GM21381 (cell line): ENCODE data around the gene SUPT3H.

Experiments
- ATAC-seq: cut with Tn5 transposase; IDR thresholded peaks from one replicate; pipeline ENCODE4 v1.9.1; 2021; ENCODE audit warnings: mild to moderate bottlenecking, moderate library complexity; ENCODE audit not compliant: unreplicated experiment

Gene SUPT3H

DNA sequence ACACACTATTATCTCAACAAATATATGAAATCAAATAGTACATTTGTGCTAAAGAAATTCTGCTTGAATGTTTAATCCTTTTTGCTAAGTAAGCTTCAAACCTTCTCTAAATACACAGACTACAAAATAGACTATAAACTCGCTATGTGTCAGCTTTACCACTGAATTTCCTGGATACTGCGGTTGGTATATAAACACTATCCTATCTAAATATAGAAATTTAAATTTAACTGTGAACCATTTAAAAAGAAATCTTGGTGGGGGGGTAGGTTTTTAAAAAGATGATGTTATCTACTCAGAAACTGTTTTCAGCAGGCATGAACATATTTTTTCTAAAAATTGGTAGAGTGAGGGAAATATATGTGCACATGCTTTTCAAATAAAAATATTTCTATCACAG, 356.1 kb downstream of the SUPT3H start:
- ATAC-seq = no peak

DNA sequence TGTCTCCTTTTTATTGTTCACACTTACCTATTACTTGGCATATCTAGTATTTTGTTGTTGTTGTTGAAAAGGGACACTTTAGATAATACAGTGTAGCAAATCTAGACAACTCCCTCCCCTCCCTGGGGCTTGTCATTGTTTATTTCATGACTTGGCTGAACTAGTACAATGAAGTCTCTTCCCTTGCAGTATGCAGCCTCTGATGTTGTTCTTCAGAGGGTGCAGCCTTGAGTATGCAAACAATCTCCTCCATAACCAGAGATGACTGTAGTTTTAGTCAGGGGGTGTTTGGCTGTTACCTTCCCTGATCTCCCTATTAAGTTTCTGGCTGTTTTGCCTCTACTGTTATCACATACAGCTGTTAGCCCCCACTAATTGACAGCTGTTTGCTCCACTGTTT, 365.0 kb downstream of the SUPT3H start:
- ATAC-seq = no peak

DNA sequence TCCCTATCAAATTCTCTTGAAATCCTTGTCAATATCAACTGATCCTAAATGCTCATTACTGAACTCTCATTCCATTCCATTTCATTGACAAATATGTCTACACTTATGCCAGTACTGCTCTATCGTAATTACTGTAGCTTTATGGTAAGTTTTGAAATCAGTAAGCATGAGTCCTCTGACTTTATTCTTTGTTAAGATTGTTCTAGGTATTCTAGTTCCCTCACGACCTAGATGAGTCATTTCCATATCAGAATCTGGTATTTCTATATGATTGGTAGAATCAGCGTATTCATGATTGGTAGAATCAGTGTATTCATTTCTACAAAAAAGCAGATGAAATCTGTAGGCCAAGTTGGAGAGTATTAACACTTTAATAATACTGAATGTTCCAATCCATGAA, 368.2 kb downstream of the SUPT3H start:
- ATAC-seq = no peak

DNA sequence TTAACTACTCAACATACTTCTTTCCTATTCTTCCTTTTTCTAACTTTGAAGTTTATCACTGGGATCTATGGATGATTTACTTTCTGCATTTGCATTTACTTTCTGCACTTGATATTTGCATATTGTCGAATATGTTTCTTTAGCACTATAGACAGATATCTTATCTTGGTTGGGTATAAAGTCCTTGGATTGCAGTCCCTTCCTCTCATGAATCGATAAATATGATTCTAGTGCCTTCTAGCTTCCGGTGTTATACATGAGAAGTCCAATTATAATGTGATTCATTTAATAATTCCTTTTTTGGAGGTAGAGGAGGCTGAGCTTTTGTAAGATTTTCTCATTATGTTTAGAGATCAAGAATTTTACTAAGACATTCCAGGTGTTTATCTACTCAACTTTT, 370.8 kb downstream of the SUPT3H start:
- no peak for ATAC-seq

DNA sequence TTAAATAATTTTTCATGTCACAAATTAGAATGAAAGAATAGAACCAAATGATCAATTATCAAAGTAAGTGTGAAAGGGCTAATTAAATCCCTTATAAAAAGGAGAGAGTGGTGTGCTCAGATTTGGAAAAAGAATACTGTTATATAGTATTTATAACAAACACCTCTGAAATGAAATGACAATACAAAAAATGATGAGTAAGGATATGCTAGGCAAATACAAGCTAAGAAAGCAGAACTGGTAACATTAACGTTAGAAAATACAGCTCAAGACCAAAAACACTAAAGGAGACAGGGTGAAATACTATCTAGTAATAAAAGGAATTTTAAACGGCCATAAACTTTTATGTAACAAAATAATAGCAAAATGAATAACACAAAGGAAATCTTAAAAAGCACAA, 373.8 kb downstream of the SUPT3H start:
- ATAC-seq = no peak

DNA sequence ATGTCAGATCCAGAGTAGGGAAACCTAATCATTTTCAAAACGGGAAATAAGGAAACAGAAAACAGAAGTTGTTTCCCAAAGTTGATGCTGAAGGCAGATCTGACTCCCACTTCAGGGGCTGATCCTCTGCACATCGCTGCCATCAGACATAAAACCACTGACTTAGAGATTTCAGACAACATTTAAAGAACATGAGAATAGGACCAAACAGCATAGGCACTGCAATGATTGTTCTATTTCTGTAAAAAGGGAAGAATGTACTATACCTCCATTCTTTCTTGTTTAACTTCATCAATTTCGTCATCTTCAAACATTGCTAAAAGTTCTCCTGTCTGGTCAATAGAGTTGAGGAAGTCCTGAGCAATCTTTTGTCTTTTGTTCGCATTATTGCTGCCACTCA, 374.3 kb downstream of the SUPT3H start:
- no peak for ATAC-seq

DNA sequence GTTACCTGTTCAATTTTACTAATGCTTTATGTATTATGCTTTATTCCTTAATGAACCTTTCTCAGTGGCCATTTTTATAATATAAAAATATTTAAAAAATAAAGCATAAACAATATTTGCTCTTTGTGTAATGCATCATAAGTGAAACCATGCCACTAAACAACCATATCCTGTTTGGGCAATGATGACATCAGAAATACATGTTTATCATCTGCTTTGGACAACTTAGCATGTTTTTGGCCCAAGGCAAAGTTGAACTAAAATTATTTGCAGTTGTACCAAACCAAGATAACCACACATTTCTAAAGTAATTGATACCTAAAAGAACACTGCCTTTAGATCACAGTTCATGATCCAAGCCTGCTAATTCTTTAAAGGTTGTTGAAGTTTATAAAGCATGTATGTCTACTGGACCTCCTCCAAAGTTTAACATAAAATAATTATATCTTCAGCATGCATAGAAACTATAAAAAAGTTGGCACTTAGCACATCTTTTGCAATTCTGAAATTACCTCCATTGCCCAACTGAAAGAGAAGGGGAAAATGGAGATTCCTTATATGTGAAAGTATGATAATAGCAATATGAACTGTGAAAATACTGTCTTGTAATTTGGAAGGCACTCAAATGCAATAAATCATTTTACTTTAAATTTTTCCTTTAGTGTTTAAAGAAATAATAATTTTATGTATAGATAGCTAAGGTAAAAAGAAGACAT, 375.2 kb downstream of the SUPT3H start:
- no peak for ATAC-seq

DNA sequence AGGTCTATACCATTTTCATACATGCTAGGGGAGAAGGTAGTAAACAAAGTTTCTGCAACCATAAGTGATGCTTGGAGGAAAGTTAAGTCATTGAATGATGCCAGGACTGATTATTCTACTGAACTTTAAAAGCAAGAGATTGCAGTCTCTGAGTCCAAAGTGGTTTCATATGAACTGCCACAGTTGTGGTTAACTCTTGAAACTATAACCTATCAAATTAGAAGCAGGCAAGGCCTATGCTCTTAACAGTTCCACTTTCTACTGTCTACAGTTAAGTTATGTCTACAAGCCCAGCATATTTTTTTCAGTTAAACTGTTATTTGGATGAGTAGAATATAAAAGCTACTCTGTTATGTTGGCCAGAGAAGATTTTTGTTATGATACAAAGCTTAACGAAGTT, 376.1 kb downstream of the SUPT3H start:
- peak; percentile 98 for ATAC-seq

DNA sequence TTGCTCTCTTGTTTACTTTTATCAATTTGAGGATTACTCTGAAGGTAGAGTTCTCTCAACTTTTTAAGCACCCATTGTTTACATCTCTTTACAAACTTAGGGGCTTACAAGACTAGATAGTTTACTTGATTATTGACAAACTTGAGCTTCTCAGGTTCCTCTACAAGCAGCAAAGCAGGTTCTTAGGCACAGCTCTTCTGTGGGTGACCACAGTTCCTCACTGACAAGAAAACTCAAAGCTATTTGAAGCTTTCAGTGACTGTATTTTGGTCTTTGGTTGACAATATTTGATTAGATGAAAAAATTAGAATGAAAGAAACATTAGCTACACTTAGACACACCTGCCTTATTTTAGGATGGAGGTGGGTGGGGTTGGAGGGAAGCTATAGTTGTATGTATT, 376.9 kb downstream of the SUPT3H start:
- ATAC-seq = no peak

DNA sequence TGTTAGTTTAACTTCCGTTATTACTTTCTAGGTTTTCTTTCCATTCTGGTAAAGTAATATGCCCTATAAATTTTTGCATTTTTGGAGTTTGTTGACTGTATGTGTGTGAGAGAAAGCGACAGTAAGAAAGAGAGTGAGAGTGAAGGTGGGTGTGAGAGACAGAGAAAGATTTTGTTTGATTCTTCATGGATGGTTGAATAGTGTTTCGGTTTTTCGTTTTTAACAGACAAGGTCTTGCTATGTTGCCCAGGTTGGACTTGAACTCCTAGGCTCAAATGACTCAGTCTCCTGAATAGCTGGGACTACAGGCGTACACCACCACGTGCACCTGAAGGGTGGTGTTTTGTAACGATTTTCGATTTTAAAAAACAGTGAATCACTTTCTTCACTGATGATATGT, 378.7 kb downstream of the SUPT3H start:
- no peak for ATAC-seq

DNA sequence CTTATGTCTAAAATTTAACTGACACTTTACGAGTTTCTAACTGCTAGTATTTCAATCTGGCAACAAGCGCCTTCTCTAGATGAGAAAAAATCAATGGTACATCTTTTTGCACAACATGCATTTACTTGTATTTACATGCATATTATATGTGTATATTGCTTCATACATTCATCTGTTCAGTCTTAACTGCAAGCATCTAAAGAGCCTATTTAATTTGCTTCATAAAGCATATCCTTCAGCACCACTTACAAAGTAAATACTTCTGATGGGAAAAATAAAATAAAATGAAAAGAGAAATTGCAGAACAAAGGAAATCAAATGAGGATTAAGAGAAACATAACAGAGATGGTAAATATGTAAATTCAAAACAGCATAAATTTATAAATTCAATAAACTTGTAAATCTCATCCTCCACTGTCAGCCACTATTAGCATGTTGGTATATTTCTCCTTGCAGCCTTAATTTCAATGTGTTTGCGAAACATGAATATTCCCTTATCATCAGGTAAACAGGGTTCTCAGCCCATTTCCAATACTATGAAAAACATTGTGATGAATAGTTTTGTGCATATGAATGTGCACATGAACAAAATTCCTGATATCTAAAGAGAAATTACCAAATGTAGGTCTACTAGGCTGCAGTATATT, 382.1 kb downstream of the SUPT3H start:
- ATAC-seq = no peak

DNA sequence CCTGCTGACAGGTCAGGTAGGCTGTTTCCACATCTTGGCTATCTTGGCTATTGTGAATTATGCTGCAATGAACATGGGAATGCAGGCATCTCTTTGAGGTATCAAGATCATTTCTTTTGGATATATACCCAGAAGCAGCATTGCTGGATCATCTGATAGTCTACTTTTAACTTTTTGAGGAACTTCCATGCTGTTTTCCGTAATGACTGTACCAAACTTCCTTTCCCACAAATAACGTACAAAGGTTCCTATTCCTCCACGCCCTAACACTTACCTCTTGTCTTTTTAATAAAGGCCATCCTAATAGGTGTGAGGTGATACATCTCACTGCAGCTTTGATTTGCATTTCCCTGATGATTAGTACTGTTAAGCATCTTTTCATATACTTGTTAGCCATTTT, 388.3 kb downstream of the SUPT3H start:
- ATAC-seq = no peak

DNA sequence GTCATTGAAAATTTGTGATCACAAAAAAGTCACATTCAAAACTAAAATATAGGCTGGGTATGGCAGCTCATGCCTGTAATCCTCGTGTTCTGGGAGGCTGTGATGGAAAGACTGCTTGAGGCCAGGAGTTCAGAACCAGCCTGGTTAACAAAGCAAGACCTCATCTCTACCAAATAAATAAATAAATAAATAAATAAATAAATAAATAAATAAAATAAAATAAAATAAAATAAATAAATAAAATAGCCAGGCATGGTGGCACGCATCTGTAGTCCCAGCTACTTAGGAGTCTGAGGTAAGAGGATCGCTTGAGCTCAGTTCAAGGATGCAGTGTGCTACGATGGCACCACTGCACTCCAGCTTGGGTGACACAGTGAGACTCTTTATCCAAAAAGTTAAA, 392.7 kb downstream of the SUPT3H start:
- no peak for ATAC-seq

DNA sequence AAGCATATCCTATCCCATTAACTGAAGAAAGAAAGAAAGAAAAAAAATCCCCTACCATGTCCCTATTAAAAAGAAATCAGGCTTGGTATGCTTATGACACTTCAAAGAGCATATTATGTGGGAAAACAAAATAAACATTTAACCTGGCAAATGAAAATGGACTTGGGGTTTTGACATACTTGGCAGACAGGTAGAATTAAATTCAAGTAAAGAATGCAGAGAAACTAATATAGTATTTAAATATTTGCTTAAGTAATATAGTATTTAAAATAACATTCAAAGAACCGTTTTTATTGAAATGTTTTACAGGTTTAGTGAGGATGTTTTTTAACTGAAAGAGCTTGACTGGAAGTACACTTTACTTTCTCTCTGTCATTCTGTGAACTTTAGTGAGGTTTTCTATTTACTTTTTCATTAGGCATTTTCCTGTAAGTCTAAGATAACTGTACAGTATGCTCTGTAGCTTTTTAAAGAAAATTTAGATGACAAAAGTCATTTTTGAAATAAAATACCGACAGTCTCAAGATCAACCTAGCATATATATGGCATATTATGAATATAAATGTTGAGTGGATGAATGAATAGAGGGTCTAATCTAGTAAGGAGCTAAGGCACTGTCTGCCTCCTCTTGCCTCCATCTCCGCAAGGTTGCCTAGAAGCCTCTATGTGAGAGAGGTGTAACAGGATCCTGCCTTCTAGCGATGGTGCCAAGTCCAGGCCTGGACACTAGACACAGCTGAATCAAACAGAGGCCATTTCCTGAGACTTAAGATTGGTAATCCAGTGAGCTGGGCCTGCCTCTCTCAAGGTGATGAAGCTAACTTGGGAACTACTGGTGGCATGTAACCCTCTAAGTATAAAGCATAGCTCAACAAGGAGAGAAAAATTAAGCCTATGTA, 394.0 kb downstream of the SUPT3H start:
- ATAC-seq = no peak

DNA sequence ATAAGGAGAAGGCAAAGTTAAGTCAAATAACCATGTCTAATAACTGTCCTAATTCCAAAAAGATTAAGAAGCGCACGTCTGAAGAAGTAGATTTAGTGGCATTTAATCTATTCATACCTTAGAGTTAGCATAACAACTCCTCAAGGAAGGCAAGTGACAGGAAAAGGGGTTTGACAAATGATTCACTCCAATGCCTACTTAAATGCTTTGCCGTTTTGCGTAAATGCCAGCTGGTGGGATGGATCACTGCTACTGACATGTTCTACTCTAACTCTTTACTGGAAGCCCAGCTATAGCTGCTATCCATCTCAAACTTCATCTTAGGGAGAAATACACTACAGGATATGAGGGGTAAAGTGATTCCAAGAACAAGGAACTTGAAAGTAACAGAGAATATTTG, 396.9 kb downstream of the SUPT3H start:
- ATAC-seq = no peak

DNA sequence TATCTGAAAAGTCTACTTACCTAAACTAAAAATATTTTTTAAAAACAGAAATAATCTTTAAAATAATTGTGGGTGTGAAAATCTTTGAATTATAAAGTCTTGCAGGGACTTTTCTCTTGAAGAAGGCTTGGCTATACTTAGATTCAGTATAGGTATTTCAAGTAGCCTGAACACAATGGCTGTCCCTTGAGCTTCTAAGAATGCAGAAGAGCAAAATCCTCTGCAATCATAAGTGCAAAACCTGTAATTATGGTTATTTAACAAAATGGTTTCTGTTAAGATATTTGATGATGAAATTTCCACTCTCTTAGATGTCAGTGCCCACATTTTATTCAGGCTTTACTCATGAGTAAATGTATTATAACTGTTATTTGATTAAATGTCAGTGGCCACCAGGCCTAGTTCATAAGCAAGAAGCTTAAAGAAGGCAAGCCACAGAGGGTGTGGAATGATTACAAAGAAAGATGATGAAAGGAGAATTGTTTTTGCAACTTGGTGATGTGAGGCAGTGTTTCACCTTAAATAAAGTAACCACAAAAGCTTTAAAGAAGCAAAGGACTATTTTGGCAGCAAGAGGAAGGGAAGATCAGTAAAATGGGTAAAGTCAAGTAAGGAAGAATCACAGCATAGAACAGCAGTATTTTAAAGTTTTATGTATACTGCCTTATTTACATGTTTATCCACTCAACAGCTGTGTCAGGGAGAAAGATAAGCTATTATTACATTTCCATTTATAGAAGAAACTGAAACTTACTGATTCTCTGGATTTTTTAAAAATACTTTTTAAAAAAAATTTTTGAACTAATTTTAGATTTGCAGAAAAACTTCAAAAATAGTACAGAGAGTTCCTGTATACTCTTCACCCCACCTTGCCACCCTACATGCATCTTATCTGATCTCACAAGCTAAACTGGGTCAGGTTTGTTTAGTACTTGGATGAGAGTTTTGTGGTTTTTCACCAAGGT, 400.8 kb downstream of the SUPT3H start:
- peak; percentile 70 for ATAC-seq

DNA sequence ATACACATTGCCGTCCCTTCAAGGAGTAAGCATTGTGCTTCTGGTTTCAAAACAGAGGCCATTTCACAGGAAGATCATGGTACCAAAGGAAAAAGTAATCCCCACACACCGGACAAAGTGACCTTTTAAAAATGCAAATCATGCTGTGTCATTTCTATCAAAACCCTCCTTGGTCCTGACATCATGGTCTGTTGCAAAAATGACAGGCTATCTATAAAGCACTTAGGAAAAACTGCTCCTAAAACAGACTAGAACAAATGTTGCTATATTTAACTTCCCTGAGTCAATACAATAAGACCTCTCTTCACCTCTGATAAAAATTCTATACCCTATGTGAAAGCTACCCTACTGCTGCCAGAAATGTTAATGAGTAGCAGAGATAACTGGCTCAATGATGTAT, 403.2 kb downstream of the SUPT3H start:
- no peak for ATAC-seq

DNA sequence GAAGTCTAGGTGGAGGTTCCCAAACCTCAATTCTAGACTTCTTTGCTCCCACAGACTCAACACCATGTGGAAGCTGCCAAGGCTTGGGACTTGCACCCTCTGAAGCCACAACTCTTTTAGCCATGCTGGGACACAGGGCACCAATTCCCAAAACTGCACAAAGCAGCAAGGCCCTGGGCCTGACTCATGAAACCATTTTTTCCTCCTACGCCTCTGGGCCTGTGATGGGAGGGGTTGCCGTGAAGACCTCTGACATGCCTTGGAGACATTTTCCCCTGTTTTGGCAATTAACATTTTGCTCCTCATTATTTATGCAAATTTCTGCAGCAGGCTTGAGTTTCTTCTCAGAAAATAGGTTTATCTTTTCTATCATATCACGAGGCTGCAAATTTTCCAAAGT, 405.0 kb downstream of the SUPT3H start:
- no peak for ATAC-seq

DNA sequence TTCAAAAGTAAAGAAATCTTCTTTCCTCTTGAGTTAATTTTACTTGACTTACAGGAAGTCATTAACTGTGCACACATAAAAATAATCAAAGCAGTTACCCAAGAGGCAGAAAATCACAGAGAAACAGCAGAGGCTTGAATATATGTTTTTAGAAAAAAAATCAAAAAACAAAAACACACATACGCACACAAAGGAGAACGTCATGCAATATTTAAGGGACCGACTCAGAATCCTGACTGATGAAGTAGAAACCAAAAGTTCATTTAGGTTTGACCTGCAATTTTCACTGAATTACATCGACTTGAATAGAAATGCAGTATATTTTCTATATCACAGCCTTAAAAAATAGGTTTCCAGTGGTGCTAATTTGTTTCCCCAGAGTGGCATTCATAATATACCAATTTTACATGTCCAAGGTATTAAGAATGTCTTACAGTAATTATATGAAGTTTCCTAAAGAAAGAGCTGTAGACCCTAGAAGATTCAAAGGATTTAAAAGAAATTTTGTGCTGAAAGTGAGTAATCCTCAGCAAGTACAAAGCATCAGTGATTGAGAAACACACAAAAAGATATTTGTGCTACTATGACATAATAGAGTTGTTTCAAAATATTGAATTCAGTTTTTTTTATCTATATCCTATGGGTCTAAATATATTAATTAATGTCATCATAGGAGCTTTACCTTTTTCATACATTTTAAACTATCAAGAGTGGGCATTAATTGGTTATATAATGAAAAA, 408.1 kb downstream of the SUPT3H start:
- no peak for ATAC-seq

DNA sequence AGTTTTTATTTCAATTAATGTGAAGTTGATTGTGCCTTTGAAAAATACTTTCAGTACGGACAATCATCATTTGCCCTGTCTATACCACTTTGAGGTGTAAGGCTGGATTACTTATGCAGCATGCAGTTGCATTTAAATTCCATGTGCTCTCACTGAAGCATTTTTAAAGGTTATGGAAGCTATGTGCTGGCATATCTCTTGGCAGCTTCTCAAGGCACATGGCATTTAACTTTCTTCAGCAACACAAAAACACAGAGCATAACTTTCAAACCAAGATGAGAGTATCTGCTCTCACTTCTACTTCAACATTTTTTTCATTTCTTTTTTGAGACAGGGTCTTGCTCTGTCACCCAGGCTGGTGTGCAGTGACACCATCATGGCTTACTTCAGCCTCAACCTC, 410.3 kb downstream of the SUPT3H start:
- no peak for ATAC-seq
